Ishikawa (cell line): Measurements from ENCODE around the gene TSPAN4.

Experiments used
- CEBPB ChIP-seq: IDR thresholded peaks from 2 replicates; pipeline ENCODE4 v1.6.1; 2012
- CREB1 ChIP-seq: IDR thresholded peaks from 2 replicates; pipeline ENCODE4 v1.6.1; 2012; ENCODE audit warnings: low read depth
- EGR1 ChIP-seq: IDR thresholded peaks from 2 replicates; pipeline ENCODE4 v1.6.1; 2012
- EP300 ChIP-seq: IDR thresholded peaks from 2 replicates; pipeline ENCODE4 v1.6.1; 2012; ENCODE audit warnings: borderline replicate concordance
- FOXM1 ChIP-seq: IDR thresholded peaks from 2 replicates; pipeline ENCODE4 v1.6.1; 2012; ENCODE audit warnings: low read depth, borderline replicate concordance
- MAX ChIP-seq: IDR thresholded peaks from 2 replicates; pipeline ENCODE4 v1.6.1; 2012
- NFIC ChIP-seq: IDR thresholded peaks from 2 replicates; pipeline ENCODE4 v1.6.1; 2012
- RAD21 ChIP-seq: IDR thresholded peaks from 2 replicates; pipeline ENCODE4 v1.6.1; 2012; ENCODE audit warnings: low read depth
- TAF1 ChIP-seq: IDR thresholded peaks from 2 replicates; pipeline ENCODE4 v1.6.1; 2012; ENCODE audit warnings: low read depth, mild to moderate bottlenecking
- TCF12 ChIP-seq: IDR thresholded peaks from 2 replicates; pipeline ENCODE4 v1.6.1; 2012; ENCODE audit warnings: low read depth
- TEAD4 ChIP-seq: IDR thresholded peaks from 2 replicates; pipeline ENCODE4 v1.6.1; 2012
- USF1 ChIP-seq: IDR thresholded peaks from 2 replicates; pipeline ENCODE4 v1.6.1; 2012
- YY1 ChIP-seq: IDR thresholded peaks from 2 replicates; pipeline ENCODE4 v1.6.1; 2012; ENCODE audit warnings: low read depth
- ZBTB7A ChIP-seq: IDR thresholded peaks from 2 replicates; pipeline ENCODE4 v1.6.1; 2012; ENCODE audit warnings: low read depth
- TF ChIP-seq, protein P1 (sequence below): IDR thresholded peaks from 2 replicates; pipeline ENCODE4 v1.6.1; 2012; ENCODE audit warnings: low read depth, mild to moderate bottlenecking

Gene TSPAN4

DNA sequence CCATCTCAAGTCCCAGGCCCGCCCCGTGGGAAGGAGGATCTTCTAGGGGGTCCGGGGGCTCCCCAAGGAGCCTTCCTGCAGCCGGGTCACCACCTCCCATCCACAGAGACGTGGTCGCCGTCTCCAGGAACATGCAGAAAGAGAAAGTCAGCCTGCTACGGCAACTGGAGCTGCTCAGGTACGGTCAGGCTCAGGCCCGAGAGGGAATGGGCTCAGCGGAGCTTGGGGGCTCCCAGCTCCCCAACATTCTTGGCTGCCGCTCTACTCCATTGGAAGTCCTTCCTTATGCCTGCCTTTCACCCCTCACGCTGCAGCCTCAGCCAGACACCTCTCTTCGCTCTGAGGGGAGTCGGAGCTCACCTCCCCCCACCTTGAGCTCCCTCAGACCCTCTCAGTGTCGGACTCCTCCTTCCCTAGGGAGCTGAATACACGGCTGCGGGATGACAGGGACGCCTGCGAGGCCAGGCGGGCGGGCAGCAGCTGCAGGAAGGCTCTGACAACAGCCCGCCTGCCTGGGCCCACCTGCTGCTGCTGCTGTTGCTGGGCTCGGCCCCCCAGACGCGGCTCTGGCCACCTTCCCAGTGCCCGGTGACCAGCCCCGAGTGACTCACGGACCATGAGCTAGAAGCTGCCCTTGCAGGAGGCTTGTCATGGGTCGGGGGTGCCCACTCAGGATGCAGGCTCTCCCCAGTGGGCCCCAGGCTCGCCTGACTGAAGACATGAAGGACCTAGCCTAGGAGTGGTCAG lies 11.4 kb upstream of the TSPAN4 start:
- TF ChIP-seq EGR1, result no peak
- TF ChIP-seq TEAD4, result no peak
- TF ChIP-seq TAF1, result no peak
- no peak for TF ChIP-seq USF1
- TF ChIP-seq, protein P1, sequence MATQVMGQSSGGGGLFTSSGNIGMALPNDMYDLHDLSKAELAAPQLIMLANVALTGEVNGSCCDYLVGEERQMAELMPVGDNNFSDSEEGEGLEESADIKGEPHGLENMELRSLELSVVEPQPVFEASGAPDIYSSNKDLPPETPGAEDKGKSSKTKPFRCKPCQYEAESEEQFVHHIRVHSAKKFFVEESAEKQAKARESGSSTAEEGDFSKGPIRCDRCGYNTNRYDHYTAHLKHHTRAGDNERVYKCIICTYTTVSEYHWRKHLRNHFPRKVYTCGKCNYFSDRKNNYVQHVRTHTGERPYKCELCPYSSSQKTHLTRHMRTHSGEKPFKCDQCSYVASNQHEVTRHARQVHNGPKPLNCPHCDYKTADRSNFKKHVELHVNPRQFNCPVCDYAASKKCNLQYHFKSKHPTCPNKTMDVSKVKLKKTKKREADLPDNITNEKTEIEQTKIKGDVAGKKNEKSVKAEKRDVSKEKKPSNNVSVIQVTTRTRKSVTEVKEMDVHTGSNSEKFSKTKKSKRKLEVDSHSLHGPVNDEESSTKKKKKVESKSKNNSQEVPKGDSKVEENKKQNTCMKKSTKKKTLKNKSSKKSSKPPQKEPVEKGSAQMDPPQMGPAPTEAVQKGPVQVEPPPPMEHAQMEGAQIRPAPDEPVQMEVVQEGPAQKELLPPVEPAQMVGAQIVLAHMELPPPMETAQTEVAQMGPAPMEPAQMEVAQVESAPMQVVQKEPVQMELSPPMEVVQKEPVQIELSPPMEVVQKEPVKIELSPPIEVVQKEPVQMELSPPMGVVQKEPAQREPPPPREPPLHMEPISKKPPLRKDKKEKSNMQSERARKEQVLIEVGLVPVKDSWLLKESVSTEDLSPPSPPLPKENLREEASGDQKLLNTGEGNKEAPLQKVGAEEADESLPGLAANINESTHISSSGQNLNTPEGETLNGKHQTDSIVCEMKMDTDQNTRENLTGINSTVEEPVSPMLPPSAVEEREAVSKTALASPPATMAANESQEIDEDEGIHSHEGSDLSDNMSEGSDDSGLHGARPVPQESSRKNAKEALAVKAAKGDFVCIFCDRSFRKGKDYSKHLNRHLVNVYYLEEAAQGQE, result no peak
- no peak for TF ChIP-seq MAX
- TF ChIP-seq NFIC, result no peak
- no peak for TF ChIP-seq CEBPB

DNA sequence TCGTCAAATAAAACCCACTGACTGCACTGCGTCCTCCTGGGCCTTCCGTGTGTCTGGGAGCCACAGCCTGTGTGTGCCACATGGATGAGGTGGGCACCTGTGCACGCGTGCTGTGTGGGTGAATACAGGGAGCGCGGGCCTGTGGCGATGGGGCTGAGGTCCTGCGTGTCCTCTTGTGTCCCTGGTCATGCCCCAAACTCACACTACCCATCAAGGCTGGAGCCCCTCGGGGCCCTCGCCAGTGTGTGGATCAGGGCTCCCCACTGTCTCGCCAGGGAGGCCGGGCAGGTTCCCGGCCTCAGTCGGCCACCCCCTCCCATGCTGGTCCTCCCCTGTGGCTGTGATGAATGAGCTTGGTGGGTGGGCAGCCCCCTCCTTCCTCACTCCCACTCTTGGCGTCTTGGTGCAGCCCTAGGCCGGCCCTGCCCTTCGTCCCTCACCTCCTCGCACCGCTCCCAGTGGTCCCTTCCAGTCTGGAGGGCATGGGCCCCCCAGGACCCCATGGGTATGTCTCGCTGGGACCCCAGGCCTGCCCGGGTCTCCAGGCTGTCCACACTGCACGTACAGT lies 10.6 kb upstream of the TSPAN4 start:
- TF ChIP-seq FOXM1 (no peak), TCF12 (no peak), ZBTB7A (peak; percentile 84; the same call in 1 of the 2 replicates)

GRCh38 chr11:832529-833113 lies 10.0 kb upstream of the TSPAN4 start, which contains the start of gene CD151:
Gene CD151, plus strand, starts transcription at chr11:832952. Its CDS starts 3,118 bp downstream, at chr11:836070.
- TF ChIP-seq ZBTB7A (0 out of 2 replicates have a peak, but pooled peaks have one; percentile 15), FOXM1 (no peak), EGR1 (peak; percentile 90), RAD21 (no peak), MAX (peak; percentile 17; the same call in 1 of the 2 replicates)

GRCh38 chr11:833114-833791 lies 9.4 kb upstream of the TSPAN4 start:
- TF ChIP-seq, protein P1, result no peak
- no peak for TF ChIP-seq TCF12
- no peak for TF ChIP-seq CREB1
- TF ChIP-seq RAD21, result no peak
- TF ChIP-seq ZBTB7A, result peak; percentile 51; the same call in 1 of the 2 replicates
- TF ChIP-seq NFIC, result no peak
- TF ChIP-seq YY1, result no peak
- TF ChIP-seq TEAD4, result no peak
- TF ChIP-seq USF1, result no peak
- no peak for TF ChIP-seq CEBPB
- TF ChIP-seq EGR1, result 0 out of 2 replicates have a peak, but pooled peaks have one; percentile 30
- no peak for TF ChIP-seq TAF1

- TF ChIP-seq YY1 (no peak), CEBPB (no peak), TAF1 (no peak), MAX (no peak), CREB1 (no peak), TEAD4 (no peak), NFIC (no peak), EP300 (no peak)
- TF ChIP-seq, protein P1, result no peak
Observed at GRCh38 chr11:833849-834311, 8.8 kb upstream of the TSPAN4 start.
